ENCODE measurements around the gene SLC2A11. TPM values are rescaled to one million over a fixed set of nuclear protein-coding genes. Genes with fewer than 3 reads are reported as not detected.

The SLC2A11 gene
- total RNA-seq, 4 donors from 2014 or later = 0.57 to 4.4 (median 2.9) TPM

GRCh38 chr22:23892706-23893105 is 35.0 kb downstream of the SLC2A11 start:
- WGBS, 2 donors = 78 to 90% methylated on average over 2 of the region's 4 CpGs
- Histone ChIP-seq H3K27ac (peak overlapping the region in 3 of 4 donors; percentile 10 to 98 (median 21)), H3K9me3 (no peaks in the 10 kb centered on the region), H3K4me3 (no peak overlapping the region), H3K4me1 (peaks cover 24 to 65% (median 25%) of the 10 kb centered on the region in 3 donors), H3K27me3 (no peaks in the 10 kb centered on the region), H3K36me3 (peaks cover 17 to 24% (median 17%) of the 10 kb centered on the region in 3 donors)
- TF ChIP-seq CTCF (IDR thresholded peaks at IDR 0.05) (no peak), POLR2A (IDR thresholded peaks at IDR 0.05) (no peak)
- intact Hi-C loops (cut with DNase I) = no loop called here
- DNase-seq = no peak

- Histone ChIP-seq H3K36me3 (peaks cover 17 to 30% (median 19%) of the 10 kb centered on the region in 3 donors), H3K4me3 (peak overlapping the region; percentile 73 to 94 (median 86)), H3K9me3 (no peaks in the 10 kb centered on the region), H3K27me3 (no peaks in the 10 kb centered on the region), H3K4me1 (peaks cover 21 to 66% (median 24%) of the 10 kb centered on the region in 3 donors), H3K27ac (peak overlapping the region; percentile 97 to 99 (median 98))
- no peak for DNase-seq
- 25 to 40% methylated on average over 5 to 7 of the region's 11 CpGs for WGBS, 2 donors
- intact Hi-C loops (cut with DNase I) = no loop called here
- TF ChIP-seq POLR2A (IDR thresholded peaks at IDR 0.05) = no peak
- TF ChIP-seq CTCF (IDR thresholded peaks at IDR 0.05) = no peak
Observed at GRCh38 chr22:23893121-23893944, 35.7 kb downstream of the SLC2A11 start.

- H3K36me3 ChIP-seq = peaks cover 17 to 30% (median 19%) of the 10 kb centered on the region in 3 donors
- no peaks in the 10 kb centered on the region for H3K9me3 ChIP-seq
- WGBS, 2 donors = 1% methylated on average over 27 of the region's 72 CpGs; no CpG with 5 or more reads in 1 of the 2 donors
- peak within 1 kb of the TSS; percentile 73 to 94 (median 86) for H3K4me3 ChIP-seq
- peak in 3 of 4 donors; percentile 76 to 94 (median 88) for TF ChIP-seq POLR2A (IDR thresholded peaks at IDR 0.05)
- peak; percentile 76 to 93 (median 85) for TF ChIP-seq CTCF (IDR thresholded peaks at IDR 0.05)
- intact Hi-C loops (cut with DNase I) = no loop called here
- peaks cover 17 to 60% (median 24%) of the 10 kb centered on the region in 3 donors for H3K4me1 ChIP-seq
- peak within 1 kb of the TSS; percentile 97 to 99 (median 98) for H3K27ac ChIP-seq
- H3K27me3 ChIP-seq = no peaks in the 10 kb centered on the region
- DNase-seq = peak; percentile 71
Observed at GRCh38 chr22:23893945-23894709, 36.5 kb downstream of the SLC2A11 start, which contains the start of gene MIF. Gene MIF (plus strand): TSS chr22:23894383. CDS start chr22:23894475, 92 bp downstream.

GRCh38 chr22:23894710-23895598 is 37.3 kb downstream of the SLC2A11 start:
- peak overlapping the region; percentile 97 to 99 (median 98) for H3K27ac ChIP-seq
- 0 to 1% methylated on average over 9 to 26 of the region's 79 CpGs for WGBS, 2 donors
- H3K27me3 ChIP-seq = no peaks in the 10 kb centered on the region
- H3K4me3 ChIP-seq = peak overlapping the region; percentile 73 to 94 (median 86)
- no peaks in the 10 kb centered on the region for H3K9me3 ChIP-seq
- intact Hi-C loops (cut with DNase I) = no loop called here
- peak; percentile 14 for DNase-seq
- H3K4me1 ChIP-seq = peaks cover 17 to 52% (median 19%) of the 10 kb centered on the region in 3 donors
- TF ChIP-seq CTCF (IDR thresholded peaks at IDR 0.05) (peak in 2 of 6 experiments; percentile 37 to 46), POLR2A (IDR thresholded peaks at IDR 0.05) (no peak)
- H3K36me3 ChIP-seq = peaks cover 17 to 30% (median 19%) of the 10 kb centered on the region in 3 donors

Data from esophagus squamous epithelium (tissue), 5 donors.